HPDE6-E6E7 (cell line): ENCODE results near the gene CD46.

Source experiments
- DNase-seq: peaks from one replicate; pipeline ENCODE4 v3.0.0; 2011; ENCODE audit warnings: missing footprints; ENCODE audit errors: extremely low spot score

Gene CD46

GRCh38 chr1:207828485-207829158, 76.8 kb downstream of the CD46 start:
- peak; percentile 77 for DNase-seq

GRCh38 chr1:207829576-207829975, 77.7 kb downstream of the CD46 start:
- DNase-seq = no peak

- DNase-seq = no peak
Observed at GRCh38 chr1:207830788-207831187, 78.9 kb downstream of the CD46 start.

GRCh38 chr1:207831517-207832327, 79.9 kb downstream of the CD46 start:
- DNase-seq = no peak

GRCh38 chr1:207832796-207833195, 80.9 kb downstream of the CD46 start:
- DNase-seq = no peak

GRCh38 chr1:207833381-207833780, 81.5 kb downstream of the CD46 start:
- DNase-seq = no peak

GRCh38 chr1:207833956-207834660, 82.3 kb downstream of the CD46 start:
- no peak for DNase-seq

GRCh38 chr1:207835958-207836357, 84.1 kb downstream of the CD46 start:
- no peak for DNase-seq

GRCh38 chr1:207836591-207837347, 84.9 kb downstream of the CD46 start:
- DNase-seq = no peak

- DNase-seq = no peak
Observed at GRCh38 chr1:207837673-207838072, 85.8 kb downstream of the CD46 start.

- DNase-seq = no peak
Observed at GRCh38 chr1:207838156-207839082, 86.6 kb downstream of the CD46 start.

GRCh38 chr1:207839083-207839413, 87.2 kb downstream of the CD46 start:
- no peak for DNase-seq

- no peak for DNase-seq
Observed at GRCh38 chr1:207840380-207840779, 88.5 kb downstream of the CD46 start.

GRCh38 chr1:207841293-207841692, 89.4 kb downstream of the CD46 start:
- no peak for DNase-seq

GRCh38 chr1:207841901-207842300, 90.0 kb downstream of the CD46 start:
- no peak for DNase-seq

GRCh38 chr1:207842506-207842905, 90.7 kb downstream of the CD46 start:
- DNase-seq = no peak

- no peak for DNase-seq
Observed at GRCh38 chr1:207844371-207844770, 92.5 kb downstream of the CD46 start.
